ENCODE measurements around the gene GREB1. TPM values are rescaled to one million over a fixed set of nuclear protein-coding genes. Genes with fewer than 3 reads are reported as not detected.

The GREB1 gene
- total RNA-seq, 3 donors from 2014 or later, result 0.32 to 0.33 (median 0.33) TPM

- no peak for ATAC-seq
- H3K4me3 Mint-ChIP-seq, result no peak overlapping the region
- H3K27me3 Mint-ChIP-seq (ENCODE audit: low read depth), result peaks cover 14% of the 10 kb centered on the region
- H3K36me3 Mint-ChIP-seq (ENCODE audit: insufficient read depth), result no peaks in the 10 kb centered on the region
- H3K4me1 Mint-ChIP-seq (ENCODE audit: low read depth), result no peaks in the 10 kb centered on the region
- no peak for DNase-seq
- H3K9me3 Mint-ChIP-seq, result no peaks in the 10 kb centered on the region
Observed at GRCh38 chr2:11640132-11640531, 106.3 kb downstream of the GREB1 start.

GRCh38 chr2:11642972-11643371, 109.1 kb downstream of the GREB1 start:
- Mint-ChIP-seq H3K27me3 (ENCODE audit: low read depth) (peaks cover 10% of the 10 kb centered on the region), H3K4me1 (ENCODE audit: low read depth) (no peaks in the 10 kb centered on the region), H3K9me3 (no peaks in the 10 kb centered on the region), H3K36me3 (ENCODE audit: insufficient read depth) (no peaks in the 10 kb centered on the region), H3K4me3 (no peak overlapping the region)
- DNase-seq (no peak), ATAC-seq (no peak)

GRCh38 chr2:11644293-11644692, 110.4 kb downstream of the GREB1 start:
- H3K9me3 Mint-ChIP-seq, result no peaks in the 10 kb centered on the region
- DNase-seq (no peak), ATAC-seq (no peak)
- no peaks in the 10 kb centered on the region for H3K36me3 Mint-ChIP-seq (ENCODE audit: insufficient read depth)
- H3K27me3 Mint-ChIP-seq (ENCODE audit: low read depth), result peaks cover 17% of the 10 kb centered on the region
- no peaks in the 10 kb centered on the region for H3K4me1 Mint-ChIP-seq (ENCODE audit: low read depth)
- no peak overlapping the region for H3K4me3 Mint-ChIP-seq

- DNase-seq (no peak), ATAC-seq (no peak)
- H3K4me1 Mint-ChIP-seq (ENCODE audit: low read depth), result no peaks in the 10 kb centered on the region
- peaks cover 16% of the 10 kb centered on the region for H3K27me3 Mint-ChIP-seq (ENCODE audit: low read depth)
- H3K4me3 Mint-ChIP-seq, result no peak overlapping the region
- no peaks in the 10 kb centered on the region for H3K9me3 Mint-ChIP-seq
- no peaks in the 10 kb centered on the region for H3K36me3 Mint-ChIP-seq (ENCODE audit: insufficient read depth)
Observed at GRCh38 chr2:11646530-11646929, 112.7 kb downstream of the GREB1 start.

GRCh38 chr2:11647834-11648600, 114.2 kb downstream of the GREB1 start:
- no peak for ATAC-seq
- Mint-ChIP-seq H3K4me1 (ENCODE audit: low read depth) (no peaks in the 10 kb centered on the region), H3K27me3 (ENCODE audit: low read depth) (peaks cover 12% of the 10 kb centered on the region), H3K9me3 (no peaks in the 10 kb centered on the region), H3K4me3 (no peak overlapping the region), H3K36me3 (ENCODE audit: insufficient read depth) (no peaks in the 10 kb centered on the region)
- DNase-seq, result no peak

- Mint-ChIP-seq H3K9me3 (no peaks in the 10 kb centered on the region), H3K27me3 (ENCODE audit: low read depth) (peaks cover 10% of the 10 kb centered on the region), H3K4me3 (no peak overlapping the region), H3K4me1 (ENCODE audit: low read depth) (no peaks in the 10 kb centered on the region), H3K36me3 (ENCODE audit: insufficient read depth) (no peaks in the 10 kb centered on the region)
- DNase-seq, result no peak
- no peak for ATAC-seq
Observed at GRCh38 chr2:11649093-11649492, 115.2 kb downstream of the GREB1 start.

- peaks cover 10% of the 10 kb centered on the region for H3K27me3 Mint-ChIP-seq (ENCODE audit: low read depth)
- H3K4me1 Mint-ChIP-seq (ENCODE audit: low read depth), result no peaks in the 10 kb centered on the region
- no peak for ATAC-seq
- DNase-seq, result no peak
- H3K36me3 Mint-ChIP-seq (ENCODE audit: insufficient read depth), result no peaks in the 10 kb centered on the region
- H3K4me3 Mint-ChIP-seq, result no peak overlapping the region
- no peaks in the 10 kb centered on the region for H3K9me3 Mint-ChIP-seq
Observed at GRCh38 chr2:11651856-11652548, 118.2 kb downstream of the GREB1 start.

- peaks cover 14% of the 10 kb centered on the region for H3K27me3 Mint-ChIP-seq (ENCODE audit: low read depth)
- no peaks in the 10 kb centered on the region for H3K36me3 Mint-ChIP-seq (ENCODE audit: insufficient read depth)
- no peak for DNase-seq
- H3K4me3 Mint-ChIP-seq, result no peak overlapping the region
- no peak for ATAC-seq
- H3K9me3 Mint-ChIP-seq, result no peaks in the 10 kb centered on the region
- H3K4me1 Mint-ChIP-seq (ENCODE audit: low read depth), result no peaks in the 10 kb centered on the region
Observed at GRCh38 chr2:11652553-11652952, 118.7 kb downstream of the GREB1 start.

GRCh38 chr2:11655495-11655894, 121.7 kb downstream of the GREB1 start:
- ATAC-seq (no peak), DNase-seq (no peak)
- Mint-ChIP-seq H3K4me3 (no peak overlapping the region), H3K4me1 (ENCODE audit: low read depth) (no peaks in the 10 kb centered on the region), H3K9me3 (no peaks in the 10 kb centered on the region), H3K27me3 (ENCODE audit: low read depth) (peaks cover 10% of the 10 kb centered on the region), H3K36me3 (ENCODE audit: insufficient read depth) (no peaks in the 10 kb centered on the region)

- ATAC-seq, result no peak
- no peaks in the 10 kb centered on the region for H3K9me3 Mint-ChIP-seq
- no peak overlapping the region for H3K4me3 Mint-ChIP-seq
- H3K27me3 Mint-ChIP-seq (ENCODE audit: low read depth), result peaks cover 10% of the 10 kb centered on the region
- H3K4me1 Mint-ChIP-seq (ENCODE audit: low read depth), result no peaks in the 10 kb centered on the region
- no peak for DNase-seq
- H3K36me3 Mint-ChIP-seq (ENCODE audit: insufficient read depth), result no peaks in the 10 kb centered on the region
Observed at GRCh38 chr2:11656252-11656651, 122.4 kb downstream of the GREB1 start.

GRCh38 chr2:11656671-11657101, 122.8 kb downstream of the GREB1 start:
- H3K36me3 Mint-ChIP-seq (ENCODE audit: insufficient read depth), result no peaks in the 10 kb centered on the region
- no peak for DNase-seq
- no peaks in the 10 kb centered on the region for H3K9me3 Mint-ChIP-seq
- no peak for ATAC-seq
- no peaks in the 10 kb centered on the region for H3K4me1 Mint-ChIP-seq (ENCODE audit: low read depth)
- H3K27me3 Mint-ChIP-seq (ENCODE audit: low read depth), result peaks cover 10% of the 10 kb centered on the region
- H3K4me3 Mint-ChIP-seq, result no peak overlapping the region

GRCh38 chr2:11657195-11657594, 123.3 kb downstream of the GREB1 start:
- no peaks in the 10 kb centered on the region for H3K4me1 Mint-ChIP-seq (ENCODE audit: low read depth)
- H3K36me3 Mint-ChIP-seq (ENCODE audit: insufficient read depth), result peaks cover 2% of the 10 kb centered on the region
- peaks cover 3% of the 10 kb centered on the region for H3K9me3 Mint-ChIP-seq
- ATAC-seq (no peak), DNase-seq (no peak)
- no peak overlapping the region for H3K4me3 Mint-ChIP-seq
- peaks cover 15% of the 10 kb centered on the region for H3K27me3 Mint-ChIP-seq (ENCODE audit: low read depth)

- H3K9me3 Mint-ChIP-seq, result peaks cover 6% of the 10 kb centered on the region
- H3K4me3 Mint-ChIP-seq, result no peak overlapping the region
- peaks cover 17% of the 10 kb centered on the region for H3K27me3 Mint-ChIP-seq (ENCODE audit: low read depth)
- H3K4me1 Mint-ChIP-seq (ENCODE audit: low read depth), result no peaks in the 10 kb centered on the region
- ATAC-seq, result no peak
- H3K36me3 Mint-ChIP-seq (ENCODE audit: insufficient read depth), result peaks cover 3% of the 10 kb centered on the region
- DNase-seq, result no peak
Observed at GRCh38 chr2:11657646-11658045, 123.8 kb downstream of the GREB1 start.

- Mint-ChIP-seq H3K36me3 (ENCODE audit: insufficient read depth) (peaks cover 3% of the 10 kb centered on the region), H3K4me3 (no peak overlapping the region), H3K9me3 (peaks cover 14% of the 10 kb centered on the region), H3K27me3 (ENCODE audit: low read depth) (peaks cover 17% of the 10 kb centered on the region), H3K4me1 (ENCODE audit: low read depth) (no peaks in the 10 kb centered on the region)
- DNase-seq (no peak), ATAC-seq (no peak)
Observed at GRCh38 chr2:11658208-11659114, 124.6 kb downstream of the GREB1 start.
